ENCODE results near the gene MAP7D2.
A peak's percentile ranks its signal among the peaks of the same experiment; 100 is the strongest.

The MAP7D2 gene

DNA sequence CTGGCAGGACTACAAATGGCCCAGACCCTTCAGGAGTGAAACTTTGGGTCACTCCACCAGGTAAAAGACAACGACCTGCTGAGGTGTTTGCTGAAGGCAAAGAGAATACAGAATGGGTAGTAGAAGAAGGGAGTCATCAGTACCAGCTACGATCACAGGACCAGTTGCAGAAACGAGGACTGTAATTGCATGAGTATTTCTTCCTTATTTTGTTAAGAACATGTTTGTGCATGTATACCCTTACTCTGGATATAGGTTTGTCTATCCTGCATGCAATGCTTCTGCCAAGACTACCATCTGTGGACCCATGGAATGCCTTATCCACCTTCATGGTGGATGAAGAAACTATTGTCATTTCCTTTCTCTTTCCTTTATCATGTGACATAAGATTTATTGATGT is 77.7 kb downstream of the MAP7D2 start:
- no peak for DNase-seq (ENCODE audit: low read depth in 2 of 2)

DNA sequence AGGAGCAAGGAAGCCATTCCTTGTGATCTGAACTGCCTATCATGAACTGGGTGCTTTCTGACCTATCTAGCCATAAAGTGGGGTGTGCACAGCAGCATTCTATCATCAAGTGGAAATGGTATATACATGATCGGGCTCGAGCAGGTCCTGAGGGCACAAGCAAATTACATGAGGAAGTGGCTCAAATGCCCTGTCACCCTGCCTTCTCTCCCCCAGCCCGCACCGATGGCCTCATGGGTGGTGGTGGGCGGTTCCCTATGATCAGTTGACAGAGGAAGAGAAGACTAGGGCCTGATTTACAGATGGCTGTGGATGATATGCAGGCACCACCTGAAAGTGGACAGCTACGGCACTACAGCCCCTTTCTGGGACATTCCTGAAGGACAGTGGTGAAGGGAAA is 79.5 kb downstream of the MAP7D2 start:
- no peak for DNase-seq (ENCODE audit: low read depth in 2 of 2)

DNA sequence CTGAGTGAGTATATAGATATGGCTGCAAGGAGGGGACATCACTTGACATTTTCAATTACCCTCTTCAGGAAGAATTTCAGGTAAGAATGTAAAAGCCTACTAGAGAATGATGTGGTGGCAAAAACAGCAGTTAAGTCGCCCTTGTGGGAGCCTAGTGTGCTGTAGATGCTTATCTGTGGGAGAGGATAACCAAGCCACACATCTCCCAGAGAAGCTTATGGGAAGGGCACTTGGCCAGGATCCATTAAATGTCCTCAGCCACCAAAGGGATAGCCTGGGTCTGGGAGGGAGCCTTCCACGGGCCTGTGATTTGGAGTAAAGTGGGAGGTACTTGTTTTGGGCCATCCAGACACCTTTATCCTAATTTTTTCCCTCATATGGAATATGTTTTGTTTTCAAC is 84.5 kb downstream of the MAP7D2 start:
- no peak for DNase-seq (ENCODE audit: low read depth in 2 of 2)

DNA sequence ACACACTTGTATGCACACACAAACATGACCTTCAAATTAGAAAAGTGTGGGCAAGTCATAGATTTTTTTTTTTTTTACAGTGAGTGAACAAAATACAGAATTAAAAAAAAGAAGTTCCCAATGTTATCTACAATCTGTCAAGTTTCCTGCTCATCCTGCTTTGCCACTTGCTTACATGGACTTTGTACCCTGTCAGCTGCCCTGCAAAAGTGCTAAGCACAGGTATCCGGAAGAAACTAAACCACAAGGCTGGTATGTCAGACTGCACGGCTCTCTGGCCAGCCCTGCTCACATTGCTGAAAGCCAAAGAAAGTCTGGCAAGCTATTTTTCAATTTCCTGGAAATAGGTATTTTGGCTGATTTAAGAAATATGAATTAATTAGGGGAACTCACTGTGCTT is 87.0 kb downstream of the MAP7D2 start:
- no peak for DNase-seq (ENCODE audit: low read depth in 2 of 2)

DNA sequence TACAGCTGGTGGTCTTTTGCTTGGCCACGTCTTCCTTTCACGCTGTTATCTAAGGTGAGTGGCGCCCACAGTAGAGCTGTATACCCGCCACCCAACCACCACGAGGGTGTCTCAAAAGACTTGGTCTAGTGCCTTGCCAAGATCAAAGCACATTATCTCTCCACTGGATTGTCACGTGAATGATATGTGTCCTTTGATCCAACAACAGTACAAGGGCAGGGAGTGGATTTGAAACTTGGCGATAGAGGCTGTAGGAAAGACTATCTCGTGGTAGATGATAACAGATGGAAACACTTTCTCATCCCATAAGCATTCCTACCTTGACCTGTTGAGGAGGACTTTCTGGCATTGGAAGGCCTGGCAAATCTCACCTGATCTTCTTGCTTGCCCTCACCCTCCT is 88.1 kb downstream of the MAP7D2 start:
- no peak for DNase-seq (ENCODE audit: low read depth in 2 of 2)

DNA sequence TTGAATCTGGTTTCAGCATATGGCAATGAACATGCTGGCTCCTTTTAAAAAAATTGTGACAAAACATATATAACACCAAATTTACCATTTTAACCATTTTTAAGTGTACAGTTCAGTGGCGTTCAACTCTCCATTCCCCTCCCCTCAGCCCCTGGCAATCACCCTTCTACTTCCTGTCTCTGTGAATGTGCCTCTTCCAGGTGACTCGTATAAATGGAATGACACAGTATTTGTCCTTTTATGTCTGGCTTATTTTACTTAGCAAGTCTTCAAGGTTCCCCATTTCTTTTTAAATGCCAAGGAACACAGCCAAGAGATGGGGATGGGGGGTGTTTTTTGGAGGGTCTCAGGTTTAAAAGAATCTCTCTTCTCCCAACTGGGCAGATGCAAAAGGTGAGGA is 90.4 kb downstream of the MAP7D2 start:
- DNase-seq (ENCODE audit: low read depth in 2 of 2) = no peak

DNA sequence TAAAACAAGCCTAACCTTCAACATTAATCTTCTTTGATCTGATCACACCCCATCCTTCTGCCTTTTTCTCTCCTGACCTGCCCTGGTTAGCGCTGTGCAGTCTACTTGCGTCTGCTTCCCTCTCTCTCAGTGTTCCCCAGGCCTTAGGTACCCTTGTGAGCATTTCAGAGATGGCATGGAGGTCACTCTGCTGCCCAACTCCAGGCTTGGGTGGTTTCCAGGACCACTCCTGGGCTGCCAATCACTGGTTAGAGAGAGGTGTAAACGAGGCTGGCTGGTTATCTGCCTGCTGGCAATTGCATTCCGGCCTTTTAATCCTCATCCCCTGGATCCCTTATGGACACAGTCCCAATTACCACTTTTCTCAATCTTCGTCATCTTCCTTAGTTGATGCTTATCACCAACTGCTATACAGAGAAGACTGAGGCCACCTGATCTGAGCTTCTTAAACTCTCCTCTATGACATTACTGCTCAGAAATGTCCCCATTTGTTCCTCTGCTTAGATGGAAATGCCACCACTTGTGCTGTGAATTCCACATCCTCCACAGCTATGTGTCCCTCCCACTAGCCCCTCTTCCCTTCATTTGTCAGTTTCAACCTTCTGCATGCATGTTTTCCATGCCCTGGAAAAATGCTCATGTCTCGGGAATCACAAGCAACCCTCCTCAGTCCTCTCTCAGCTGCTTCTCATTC is 96.9 kb downstream of the MAP7D2 start:
- no peak for DNase-seq (ENCODE audit: low read depth in 2 of 2)

DNA sequence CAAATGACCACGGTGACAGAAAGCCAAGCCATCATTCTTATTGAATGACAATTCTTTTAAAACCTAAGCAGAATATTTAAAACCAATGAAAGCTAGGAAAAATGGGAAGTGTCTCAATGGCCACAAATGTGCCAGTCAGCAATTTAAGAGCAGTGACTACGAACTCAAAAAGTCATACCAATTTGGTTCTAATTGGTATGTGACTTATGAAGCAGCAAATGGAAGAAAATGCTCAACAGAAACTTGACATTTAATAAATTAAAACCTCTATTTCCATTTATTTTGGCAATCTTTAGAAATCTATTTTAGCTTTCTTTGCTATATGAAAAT is 100.1 kb downstream of the MAP7D2 start:
- DNase-seq (ENCODE audit: low read depth in 2 of 2) = no peak

DNA sequence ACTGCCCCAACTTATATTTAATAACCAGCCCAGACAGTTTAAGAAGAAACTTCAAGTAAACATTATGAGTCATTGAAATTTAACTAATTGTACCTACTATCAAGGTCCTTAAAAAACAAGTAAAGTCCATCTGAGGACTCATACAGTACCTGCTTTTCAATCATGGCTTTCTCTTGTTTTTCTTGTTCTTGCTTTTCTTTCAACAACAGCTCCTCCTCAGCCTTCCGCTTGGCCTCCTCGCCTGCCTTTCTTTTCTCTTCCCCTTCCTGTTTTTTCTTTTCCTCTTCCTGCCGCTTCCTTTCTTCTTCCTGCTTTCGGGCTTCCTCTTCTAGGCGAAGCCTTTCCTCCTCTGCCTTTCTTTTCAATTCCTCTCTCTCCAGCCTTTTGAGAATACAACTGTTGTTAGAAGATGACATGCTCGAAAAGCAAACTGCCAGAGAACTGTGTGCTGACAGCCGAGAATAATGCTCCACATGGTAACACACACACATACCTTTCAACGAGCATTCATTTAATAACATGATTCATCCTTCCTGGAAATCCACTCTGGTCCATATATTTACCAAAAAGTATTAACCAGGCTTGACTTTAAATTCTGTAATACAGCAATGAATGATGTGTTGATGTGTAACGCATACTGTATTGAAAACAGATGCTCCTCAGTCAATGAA is 100.6 kb downstream of the MAP7D2 start:
- DNase-seq (ENCODE audit: low read depth in 2 of 2) = no peak

DNA sequence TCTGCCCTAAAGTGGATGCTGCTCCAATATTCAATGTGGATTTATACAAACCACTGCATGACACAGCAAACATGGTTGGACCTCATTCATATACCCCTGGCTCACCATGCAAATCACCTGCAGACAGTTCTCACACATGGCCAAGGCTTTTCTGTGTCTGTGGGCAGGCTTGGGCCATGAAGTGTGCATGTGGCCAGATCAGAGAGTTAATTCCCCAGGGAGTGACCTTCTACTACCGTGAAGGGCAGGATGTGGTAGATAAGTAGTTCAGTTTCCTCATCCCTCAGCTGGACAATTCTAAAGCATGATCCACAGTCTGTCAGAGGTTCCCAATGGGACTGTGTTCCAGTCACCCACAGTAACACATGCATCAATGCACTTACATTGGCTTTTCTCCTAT is 101.3 kb downstream of the MAP7D2 start:
- DNase-seq (ENCODE audit: low read depth in 2 of 2) = no peak

DNA sequence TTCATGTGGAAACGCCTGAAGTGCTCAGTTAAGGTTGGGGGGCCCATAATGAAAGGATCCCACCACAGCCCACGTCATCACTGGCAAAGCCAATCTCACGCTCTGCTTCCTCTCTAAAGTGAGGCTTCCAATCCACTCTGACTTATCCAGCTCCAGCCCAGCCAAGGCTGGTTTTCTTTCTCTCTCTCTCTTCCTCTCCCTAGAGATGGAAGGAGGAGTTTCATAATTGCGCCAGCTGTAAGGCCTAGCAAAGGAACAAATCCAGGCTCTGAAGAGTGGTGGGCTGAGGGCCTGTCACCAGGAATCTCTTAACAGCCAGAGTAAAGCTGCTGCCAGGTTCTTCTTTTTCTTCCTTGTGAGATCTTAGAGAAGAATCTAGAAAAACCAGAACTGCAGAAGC is 105.1 kb downstream of the MAP7D2 start:
- DNase-seq (ENCODE audit: low read depth in 2 of 2) = no peak

DNA sequence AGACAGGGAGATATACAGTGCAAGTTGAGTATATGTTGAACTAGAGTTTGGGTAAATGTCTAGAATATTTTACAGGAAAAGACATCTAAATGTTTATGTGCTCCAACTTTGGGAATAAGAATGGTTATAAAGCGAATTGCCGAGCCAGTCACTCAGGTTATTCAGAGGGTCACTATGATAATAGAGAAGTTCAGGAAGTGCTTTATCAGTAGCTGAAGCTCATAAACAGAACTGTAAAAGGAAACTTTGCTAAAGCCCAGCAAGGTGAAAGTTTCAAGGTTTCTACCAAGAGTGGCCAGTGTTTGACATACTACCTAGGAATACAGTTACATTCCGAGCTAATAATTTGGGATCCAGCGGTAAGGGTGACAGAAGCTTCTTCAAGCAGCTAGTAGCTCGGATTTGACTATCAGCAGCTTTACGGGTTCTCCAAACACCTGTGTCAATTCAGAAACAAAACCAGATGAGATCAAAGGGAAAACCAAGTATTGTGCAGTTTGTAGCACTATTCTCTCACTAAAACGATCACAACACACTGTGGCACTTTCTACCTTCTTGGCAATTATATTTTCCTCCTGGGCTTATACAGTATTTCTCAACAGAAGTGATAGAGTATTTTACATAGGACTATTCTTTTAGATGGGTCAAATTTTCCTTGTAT is 108.6 kb downstream of the MAP7D2 start:
- DNase-seq (ENCODE audit: low read depth in 2 of 2) = no peak

DNA sequence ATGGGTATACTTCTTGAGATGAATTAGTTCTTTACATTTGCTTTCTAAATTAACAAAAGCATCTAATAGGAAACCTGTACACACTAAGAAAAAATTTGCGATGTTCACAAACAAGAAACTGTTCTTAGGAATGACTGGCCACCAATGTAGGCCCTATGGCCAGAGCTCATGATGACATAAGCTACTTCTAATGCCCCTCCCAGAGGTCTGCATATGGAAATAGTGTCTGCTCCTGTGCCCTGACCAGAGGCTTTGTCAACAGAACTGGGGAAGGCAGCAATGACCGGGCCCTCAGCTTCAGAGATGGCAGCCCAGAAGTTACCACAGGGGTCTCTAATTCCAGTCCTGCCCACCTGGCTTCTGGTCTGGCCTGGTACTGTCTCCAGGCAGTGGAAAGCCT is 110.8 kb downstream of the MAP7D2 start:
- DNase-seq (ENCODE audit: low read depth in 2 of 2) = no peak

DNA sequence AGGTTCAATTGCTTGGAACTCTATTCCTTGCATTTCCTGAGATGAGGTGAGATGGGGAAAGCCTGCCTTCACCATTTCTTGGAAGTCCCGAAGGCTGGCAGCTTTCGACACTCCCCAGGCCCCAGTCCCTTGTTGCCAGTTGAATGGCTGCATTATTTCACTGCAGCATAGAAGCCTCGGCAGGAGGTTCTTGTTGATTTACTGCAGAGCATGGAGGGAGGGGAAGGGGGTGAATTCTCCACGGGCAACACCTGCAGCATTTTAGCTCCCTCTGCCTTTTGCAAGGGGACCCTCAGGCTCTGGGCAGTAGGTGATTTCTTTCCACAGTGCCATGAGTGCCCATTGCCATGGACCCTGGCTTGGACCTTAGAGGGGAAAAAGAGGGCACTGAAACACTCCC is 115.1 kb downstream of the MAP7D2 start:
- DNase-seq (ENCODE audit: low read depth in 2 of 2) = no peak

DNA sequence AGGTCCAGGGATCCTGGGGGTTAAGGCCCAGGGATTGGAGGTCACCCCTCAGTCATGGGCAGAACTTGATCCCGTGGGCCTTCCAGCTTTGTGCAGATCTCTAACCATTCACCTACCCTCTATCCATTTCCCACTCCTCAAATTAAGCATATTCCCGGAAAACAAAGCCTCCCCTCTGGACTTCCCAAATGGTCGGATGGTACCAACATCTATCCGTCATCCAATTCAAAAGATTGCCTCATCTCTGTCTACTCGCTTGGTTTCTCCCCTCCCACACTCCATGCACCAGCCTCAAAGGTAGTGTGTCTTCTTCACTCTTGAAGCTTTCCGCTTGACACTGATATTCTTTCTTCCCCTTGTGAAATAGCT is 125.4 kb downstream of the MAP7D2 start:
- DNase-seq (ENCODE audit: low read depth in 2 of 2) = no peak

DNA sequence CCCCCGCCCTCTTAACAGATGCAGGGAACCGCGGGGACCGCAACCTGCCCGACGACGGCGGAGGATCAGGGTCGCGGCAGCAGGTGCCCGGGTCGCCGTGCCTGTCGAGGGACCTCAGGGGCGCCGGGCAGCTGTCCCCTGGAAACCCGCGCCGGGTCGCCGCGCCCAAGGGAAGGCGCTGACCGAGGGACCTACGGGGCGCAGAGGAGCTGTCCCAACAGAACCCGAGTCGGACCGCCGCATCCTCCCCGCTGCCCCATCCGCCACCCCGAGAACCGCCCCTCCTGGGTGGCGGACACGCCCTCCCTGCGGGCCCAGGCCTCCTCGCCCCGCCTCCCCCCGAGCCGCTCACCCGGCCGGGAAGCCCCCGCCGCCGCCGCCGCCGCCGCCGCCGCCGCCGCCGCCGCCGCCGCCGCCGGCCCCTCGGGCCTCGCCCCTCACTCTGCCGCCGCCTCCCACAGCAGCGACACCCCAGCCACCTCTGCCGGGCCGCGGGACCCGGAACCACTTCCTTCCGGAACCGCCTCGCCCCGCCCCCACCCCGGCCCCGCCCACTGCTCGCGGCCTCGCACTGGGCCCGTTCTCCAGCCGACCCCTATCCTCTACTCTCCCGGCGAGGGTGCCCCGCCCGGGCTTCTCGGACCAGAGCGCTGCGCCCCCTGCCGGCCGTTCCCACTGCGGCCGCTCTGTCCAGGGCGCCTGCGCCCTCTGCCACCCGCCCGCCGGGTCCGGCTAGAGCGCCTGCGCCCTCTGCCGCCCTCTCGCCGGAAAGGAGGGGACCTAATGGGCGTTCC is 126.0 kb downstream of the MAP7D2 start, which contains the start of gene BCLAF3:
TSS of gene BCLAF3 (minus strand) at position 506 of the 794 bp plus-strand sequence. CDS start 20,797 bp downstream, outside the sequence.
- peak; percentile 72 for DNase-seq (ENCODE audit: low read depth in 2 of 2)

DNA sequence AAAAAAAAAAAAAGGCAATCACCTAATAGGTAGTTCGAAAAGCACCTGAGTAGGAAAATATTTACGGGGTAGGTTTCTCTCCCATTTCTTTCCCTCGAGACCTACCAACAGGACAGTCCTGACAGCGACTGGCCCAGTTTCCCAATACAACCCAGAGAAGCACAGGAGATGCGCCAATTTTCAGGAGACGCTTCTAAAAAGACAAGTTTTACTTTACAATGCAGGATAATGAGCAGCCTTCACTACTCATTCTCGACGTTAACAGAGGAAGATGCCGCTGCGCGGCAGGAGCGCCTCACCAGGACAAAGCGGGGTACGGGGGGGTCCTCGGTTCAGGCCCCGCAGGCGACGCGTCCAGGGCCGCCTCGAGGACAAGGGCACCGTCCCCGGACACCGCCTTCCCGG is 126.6 kb downstream of the MAP7D2 start:
- DNase-seq (ENCODE audit: low read depth in 2 of 2) = no peak

DNA sequence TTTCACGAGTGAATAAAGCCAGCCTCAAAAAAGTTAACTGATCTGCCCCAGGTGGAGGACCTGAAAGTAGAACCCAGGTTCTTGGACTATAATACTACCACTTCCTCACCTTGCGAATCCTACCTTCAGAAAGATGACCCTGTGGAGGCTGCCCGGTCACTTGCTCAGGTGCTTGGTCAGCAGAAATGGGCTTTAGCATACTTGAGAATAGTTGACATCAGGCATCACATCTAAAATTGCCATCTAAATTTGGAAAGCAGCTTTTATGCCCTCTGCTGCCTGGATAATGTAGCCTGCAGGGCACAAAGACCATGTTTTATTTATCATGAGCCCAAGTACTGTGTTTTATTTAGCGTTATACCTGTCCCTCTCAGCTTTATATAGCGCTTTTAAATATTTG is 128.9 kb downstream of the MAP7D2 start:
- no peak for DNase-seq (ENCODE audit: low read depth in 2 of 2)

DNA sequence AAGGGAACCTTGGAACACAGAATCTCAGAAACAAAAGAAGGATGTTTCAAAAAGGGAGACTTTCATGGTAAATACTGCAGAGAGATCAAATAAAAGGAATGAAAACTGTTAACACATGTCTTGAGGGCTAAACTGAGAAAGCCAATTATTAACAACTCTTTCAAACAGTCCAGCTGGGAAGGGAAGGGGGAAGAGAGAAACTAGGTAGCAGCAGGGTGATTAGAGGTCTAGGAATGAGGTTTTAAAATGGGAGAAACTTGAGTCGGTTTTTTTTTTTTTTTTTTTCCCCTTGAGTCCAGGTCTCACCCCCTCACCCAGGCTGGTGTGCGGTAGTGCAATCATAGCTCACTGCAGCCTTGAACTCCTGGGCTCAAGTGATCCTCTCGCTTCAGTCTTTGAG is 130.2 kb downstream of the MAP7D2 start:
- DNase-seq (ENCODE audit: low read depth in 2 of 2) = no peak

DNA sequence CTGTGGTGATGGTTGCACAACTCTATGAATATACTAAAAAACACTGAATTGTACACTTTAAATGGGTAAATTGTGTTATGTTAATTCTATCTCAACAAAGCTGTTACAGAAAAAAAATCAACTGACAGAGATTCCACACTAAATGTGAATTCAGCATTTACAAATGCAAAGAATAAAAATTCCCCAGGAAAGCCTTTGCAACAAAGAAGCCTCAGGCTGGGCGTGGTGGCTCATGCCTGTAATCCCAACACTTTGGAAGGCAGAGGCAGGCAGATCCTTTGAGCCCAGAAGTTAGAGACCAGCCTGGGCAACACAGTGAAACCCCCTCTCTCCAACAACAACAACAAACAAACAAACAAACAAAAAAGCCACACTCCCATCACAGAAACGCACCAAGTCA is 134.8 kb downstream of the MAP7D2 start:
- DNase-seq (ENCODE audit: low read depth in 2 of 2) = no peak

DNA sequence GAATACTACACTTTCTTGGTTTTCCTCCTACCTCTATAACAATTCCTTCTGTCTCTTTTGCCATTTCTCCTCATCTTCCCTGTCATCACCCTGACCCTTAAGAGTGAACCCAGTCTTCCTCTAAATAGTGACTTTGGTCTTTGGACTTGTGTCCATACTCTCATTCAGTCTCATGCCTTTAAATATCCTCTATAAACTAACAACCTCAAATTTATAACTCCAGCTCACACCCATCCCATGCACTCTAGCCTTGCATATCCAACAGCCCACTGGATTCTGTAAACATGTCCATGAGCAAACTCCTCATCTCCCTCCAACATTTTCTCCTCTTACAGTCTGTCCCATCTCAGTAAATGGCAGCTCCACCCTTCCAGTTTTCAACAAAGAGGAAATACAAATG is 140.9 kb downstream of the MAP7D2 start:
- no peak for DNase-seq (ENCODE audit: low read depth in 2 of 2)

DNA sequence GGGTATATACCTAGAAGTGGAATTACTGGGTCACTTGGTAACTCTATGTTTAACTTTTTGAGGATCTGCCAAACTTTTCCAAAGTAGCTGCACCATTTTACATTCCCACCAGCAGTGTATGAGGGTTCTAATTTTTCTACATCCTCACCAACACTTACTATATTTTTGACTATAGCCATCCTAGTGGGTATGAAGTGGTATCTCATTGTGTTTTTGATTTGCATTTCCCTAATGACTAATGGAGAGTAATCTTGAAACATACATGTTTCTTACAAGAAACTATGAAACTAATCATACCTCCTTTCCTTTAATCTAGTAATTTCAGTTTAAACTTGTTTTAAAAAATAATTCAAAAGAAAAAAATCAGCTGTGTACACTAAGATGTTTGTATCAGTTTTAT is 143.7 kb downstream of the MAP7D2 start:
- DNase-seq (ENCODE audit: low read depth in 2 of 2) = no peak

DNA sequence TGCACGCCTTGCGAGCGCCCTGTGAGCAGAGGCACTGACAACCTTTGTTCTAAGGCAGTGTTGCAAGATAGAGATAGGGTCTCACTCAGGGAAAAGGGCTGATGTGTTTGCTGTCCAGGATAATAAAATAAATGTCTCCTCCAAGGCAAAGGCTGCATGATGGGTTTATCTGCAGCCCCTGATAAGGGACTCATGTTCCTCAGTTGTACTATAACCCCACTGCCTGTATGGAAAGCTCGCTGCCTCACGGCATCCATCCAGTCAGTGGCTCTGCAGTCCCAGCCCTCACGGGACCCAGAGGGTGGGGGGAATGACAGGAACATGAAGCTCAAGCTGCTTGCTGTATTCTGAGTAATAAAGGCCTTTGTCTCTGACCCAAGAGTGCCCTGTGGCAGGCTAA is 148.4 kb downstream of the MAP7D2 start:
- DNase-seq (ENCODE audit: low read depth in 2 of 2) = no peak
